ENCODE results near the gene MYL10. TPM values are rescaled to one million over a fixed set of nuclear protein-coding genes. Genes with fewer than 3 reads are reported as not detected.
A peak's percentile ranks its signal among the peaks of the same experiment; 100 is the strongest.

MYL10 gene
- polyA plus RNA-seq, 1 of the 3 experiments (the other 2 are of a cell fraction): not detected

GRCh38 chr7:101595246-101595645, 33.9 kb downstream of the MYL10 start:
- no peak overlapping the region for H3K4me2 ChIP-seq
- CTCF ChIA-PET: interaction anchor here (0.9 to 1.7 kb wide), 2 partner anchors 21 to 53 kb away, joined by 3 to 4 read pairs; no protein-coding TSS in a partner anchor
- H3F3A ChIP-seq (replicated peaks; ENCODE audit: insufficient read depth): no peaks in the 10 kb centered on the region
- peaks cover 5% of the 10 kb centered on the region; the same call in 1 of the 2 replicates for H3K27me3 ChIP-seq (ENCODE audit: insufficient read depth)
- H3K4me3 ChIP-seq (ENCODE audit: low read depth in 2 of 2, low read length in 1 of 2): no peak overlapping the region
- H3K36me3 ChIP-seq (replicated peaks in 1 of 2; ENCODE audit: control insufficient read depth in 1 of 2, insufficient read depth in 2 of 2, low read length in 1 of 2): no peaks in the 10 kb centered on the region
- WGBS (ENCODE audit: low lambda C conversion rate): 86% methylated on average over 1 of the region's 1 CpG
- H3K9ac ChIP-seq: no peak overlapping the region
- H4K20me1 ChIP-seq (ENCODE audit: insufficient read depth): no peaks in the 10 kb centered on the region
- POLR2A ChIA-PET: interaction anchor here (0.7 kb wide), 1 partner anchor 214 kb away, joined by 3 read pairs; no protein-coding TSS in a partner anchor
- DNase-seq: peak; percentile 8
- H2AFZ ChIP-seq (ENCODE audit: low read depth): no peak overlapping the region
- H3K27ac ChIP-seq (ENCODE audit: low read depth in 2 of 2, low read length in 1 of 2): no peak overlapping the region
- no peaks in the 10 kb centered on the region for H3K9me3 ChIP-seq
- no peaks in the 10 kb centered on the region for H3K9me2 ChIP-seq
- no peaks in the 10 kb centered on the region for H3K79me2 ChIP-seq (ENCODE audit: insufficient read depth)
- TF ChIP-seq EZH2phosphoT487 (IDR thresholded peaks at IDR 0.05; ENCODE audit: borderline replicate concordance, low read depth) (no peak), TAF1 (IDR thresholded peaks at IDR 0.05; ENCODE audit: borderline replicate concordance, low read depth, low read length) (no peak), SMC3 (IDR thresholded peaks at IDR 0.05; ENCODE audit: low read depth, low read length) (no peak), USF2 (IDR thresholded peaks at IDR 0.05; ENCODE audit: borderline replicate concordance, low read depth, low read length) (no peak), GATA2 (CRISPR knock-in tag; IDR thresholded peaks at IDR 0.05) (no peak), TEAD4 (IDR thresholded peaks at IDR 0.05; ENCODE audit: borderline replicate concordance, insufficient read depth) (no peak), GABPA (IDR thresholded peaks at IDR 0.05; ENCODE audit: low read depth) (no peak), FOXJ3 (CRISPR knock-in tag; IDR thresholded peaks at IDR 0.05) (no peak), MAX (IDR thresholded peaks at IDR 0.05; ENCODE audit: low read depth) (no peak), CTCF (IDR thresholded peaks at IDR 0.05) (no peak), EP300 (IDR thresholded peaks at IDR 0.05; ENCODE audit: borderline replicate concordance in 1 of 2, low read depth in 1 of 2, low read length in 1 of 2) (no peak), IRF3 (IDR thresholded peaks at IDR 0.05; ENCODE audit: low read depth, low read length) (no peak), RAD21 (IDR thresholded peaks at IDR 0.05; ENCODE audit: low read length) (no peak), RXRA (IDR thresholded peaks at IDR 0.05; ENCODE audit: borderline replicate concordance, low read depth) (no peak), FOSL2 (IDR thresholded peaks at IDR 0.05; ENCODE audit: borderline replicate concordance, low read depth) (no peak)
- TF ChIP-seq, protein P1, sequence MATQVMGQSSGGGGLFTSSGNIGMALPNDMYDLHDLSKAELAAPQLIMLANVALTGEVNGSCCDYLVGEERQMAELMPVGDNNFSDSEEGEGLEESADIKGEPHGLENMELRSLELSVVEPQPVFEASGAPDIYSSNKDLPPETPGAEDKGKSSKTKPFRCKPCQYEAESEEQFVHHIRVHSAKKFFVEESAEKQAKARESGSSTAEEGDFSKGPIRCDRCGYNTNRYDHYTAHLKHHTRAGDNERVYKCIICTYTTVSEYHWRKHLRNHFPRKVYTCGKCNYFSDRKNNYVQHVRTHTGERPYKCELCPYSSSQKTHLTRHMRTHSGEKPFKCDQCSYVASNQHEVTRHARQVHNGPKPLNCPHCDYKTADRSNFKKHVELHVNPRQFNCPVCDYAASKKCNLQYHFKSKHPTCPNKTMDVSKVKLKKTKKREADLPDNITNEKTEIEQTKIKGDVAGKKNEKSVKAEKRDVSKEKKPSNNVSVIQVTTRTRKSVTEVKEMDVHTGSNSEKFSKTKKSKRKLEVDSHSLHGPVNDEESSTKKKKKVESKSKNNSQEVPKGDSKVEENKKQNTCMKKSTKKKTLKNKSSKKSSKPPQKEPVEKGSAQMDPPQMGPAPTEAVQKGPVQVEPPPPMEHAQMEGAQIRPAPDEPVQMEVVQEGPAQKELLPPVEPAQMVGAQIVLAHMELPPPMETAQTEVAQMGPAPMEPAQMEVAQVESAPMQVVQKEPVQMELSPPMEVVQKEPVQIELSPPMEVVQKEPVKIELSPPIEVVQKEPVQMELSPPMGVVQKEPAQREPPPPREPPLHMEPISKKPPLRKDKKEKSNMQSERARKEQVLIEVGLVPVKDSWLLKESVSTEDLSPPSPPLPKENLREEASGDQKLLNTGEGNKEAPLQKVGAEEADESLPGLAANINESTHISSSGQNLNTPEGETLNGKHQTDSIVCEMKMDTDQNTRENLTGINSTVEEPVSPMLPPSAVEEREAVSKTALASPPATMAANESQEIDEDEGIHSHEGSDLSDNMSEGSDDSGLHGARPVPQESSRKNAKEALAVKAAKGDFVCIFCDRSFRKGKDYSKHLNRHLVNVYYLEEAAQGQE (IDR thresholded peaks at IDR 0.05; ENCODE audit: low read depth, low read length): no peak
- TF ChIP-seq, protein P2, sequence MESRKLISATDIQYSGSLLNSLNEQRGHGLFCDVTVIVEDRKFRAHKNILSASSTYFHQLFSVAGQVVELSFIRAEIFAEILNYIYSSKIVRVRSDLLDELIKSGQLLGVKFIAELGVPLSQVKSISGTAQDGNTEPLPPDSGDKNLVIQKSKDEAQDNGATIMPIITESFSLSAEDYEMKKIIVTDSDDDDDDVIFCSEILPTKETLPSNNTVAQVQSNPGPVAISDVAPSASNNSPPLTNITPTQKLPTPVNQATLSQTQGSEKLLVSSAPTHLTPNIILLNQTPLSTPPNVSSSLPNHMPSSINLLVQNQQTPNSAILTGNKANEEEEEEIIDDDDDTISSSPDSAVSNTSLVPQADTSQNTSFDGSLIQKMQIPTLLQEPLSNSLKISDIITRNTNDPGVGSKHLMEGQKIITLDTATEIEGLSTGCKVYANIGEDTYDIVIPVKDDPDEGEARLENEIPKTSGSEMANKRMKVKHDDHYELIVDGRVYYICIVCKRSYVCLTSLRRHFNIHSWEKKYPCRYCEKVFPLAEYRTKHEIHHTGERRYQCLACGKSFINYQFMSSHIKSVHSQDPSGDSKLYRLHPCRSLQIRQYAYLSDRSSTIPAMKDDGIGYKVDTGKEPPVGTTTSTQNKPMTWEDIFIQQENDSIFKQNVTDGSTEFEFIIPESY (IDR thresholded peaks at IDR 0.05; ENCODE audit: borderline replicate concordance, low read depth): no peak
- H3K4me1 ChIP-seq (ENCODE audit: control insufficient read depth in 1 of 2, insufficient read depth in 2 of 2, low read depth in 1 of 2, low read length in 1 of 2): peaks cover 0 to 18% of the 10 kb centered on the region in 2 experiments; a peak in 1 of 4 replicates
